Epidermal melanocyte (primary cell): ENCODE results near the gene C1orf74.

ENCODE experiments used
- DNase-seq: peaks from one replicate; pipeline ENCODE4 v3.0.0; 2011; ENCODE audit warnings: low spot score; ENCODE audit not compliant: insufficient read length

The C1orf74 gene

GRCh38 chr1:209747580-209748262 is 36.6 kb downstream of the C1orf74 start:
- DNase-seq = peak; percentile 68

DNA sequence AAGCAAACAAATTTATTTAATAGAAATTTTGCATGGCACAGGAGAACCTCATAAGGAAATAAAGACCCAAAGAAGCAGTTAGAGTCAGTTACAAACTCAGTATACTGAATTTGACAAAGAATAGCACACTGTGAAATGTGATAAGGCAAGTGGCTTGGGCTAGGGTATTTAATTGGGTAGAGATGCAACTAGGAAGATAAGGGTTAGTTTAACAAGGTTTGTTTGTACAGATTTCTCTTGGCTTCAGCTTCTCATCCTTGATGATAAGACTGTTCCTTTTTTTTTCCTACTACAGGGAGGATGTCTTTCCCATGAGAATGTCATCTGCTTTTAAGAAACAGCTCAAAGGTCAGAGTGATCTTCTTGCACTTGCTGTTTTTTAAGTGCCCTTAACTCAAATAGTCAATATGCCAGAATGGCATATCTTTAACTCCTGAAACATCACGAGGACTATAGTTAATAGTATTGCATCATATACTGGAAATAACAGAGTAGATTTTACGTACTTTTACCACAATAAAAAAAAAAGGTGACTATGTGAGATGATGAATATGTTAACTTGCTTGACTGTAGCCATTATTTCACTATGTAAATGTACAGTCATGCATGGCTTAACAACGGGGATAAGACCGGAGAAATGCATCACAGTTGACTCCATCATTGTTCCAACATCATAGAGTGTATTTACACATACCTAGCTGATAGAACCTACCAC is 37.8 kb downstream of the C1orf74 start:
- no peak for DNase-seq

GRCh38 chr1:209743145-209743482 is 41.2 kb downstream of the C1orf74 start:
- DNase-seq = no peak

GRCh38 chr1:209742409-209743144 is 41.8 kb downstream of the C1orf74 start:
- DNase-seq = no peak

GRCh38 chr1:209741889-209742288 is 42.5 kb downstream of the C1orf74 start:
- DNase-seq = no peak

DNA sequence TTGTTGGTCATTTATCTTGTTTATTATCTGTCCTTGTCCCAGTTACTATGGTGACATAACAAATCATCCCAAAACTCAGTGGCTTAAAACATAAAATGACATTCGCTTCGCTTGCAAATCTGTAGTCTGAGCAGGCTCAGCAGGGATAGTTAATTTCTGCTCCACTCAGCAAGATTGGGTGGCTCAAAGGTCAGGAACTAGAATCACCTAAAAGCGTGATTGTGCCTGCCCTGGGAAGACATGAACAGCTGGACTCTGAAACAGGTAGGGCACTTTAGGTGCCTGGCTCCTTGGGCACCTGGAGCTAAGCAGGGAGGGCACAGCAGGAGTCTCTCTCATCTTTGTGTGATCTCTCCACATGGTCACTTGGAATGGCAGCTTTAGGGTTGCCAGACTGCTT is 43.2 kb downstream of the C1orf74 start:
- DNase-seq = no peak

DNA sequence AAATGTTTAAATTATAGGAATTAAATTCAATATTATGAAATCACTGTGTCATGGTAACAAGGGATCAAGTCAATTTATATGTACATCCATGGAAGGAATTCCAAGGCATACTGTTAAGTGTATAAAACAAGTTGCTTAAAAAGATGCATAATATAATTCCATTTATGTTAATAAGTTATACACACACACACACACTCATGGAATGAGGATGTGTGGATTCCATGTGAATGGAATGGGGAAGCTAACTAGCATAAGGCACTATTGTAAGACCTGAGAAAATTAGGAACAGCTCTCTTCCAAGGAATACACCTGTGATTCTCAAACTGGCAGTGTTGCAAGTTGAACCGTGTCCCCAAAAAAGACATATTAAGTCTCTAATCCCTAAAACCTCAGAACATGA is 46.1 kb downstream of the C1orf74 start:
- DNase-seq = no peak

DNA sequence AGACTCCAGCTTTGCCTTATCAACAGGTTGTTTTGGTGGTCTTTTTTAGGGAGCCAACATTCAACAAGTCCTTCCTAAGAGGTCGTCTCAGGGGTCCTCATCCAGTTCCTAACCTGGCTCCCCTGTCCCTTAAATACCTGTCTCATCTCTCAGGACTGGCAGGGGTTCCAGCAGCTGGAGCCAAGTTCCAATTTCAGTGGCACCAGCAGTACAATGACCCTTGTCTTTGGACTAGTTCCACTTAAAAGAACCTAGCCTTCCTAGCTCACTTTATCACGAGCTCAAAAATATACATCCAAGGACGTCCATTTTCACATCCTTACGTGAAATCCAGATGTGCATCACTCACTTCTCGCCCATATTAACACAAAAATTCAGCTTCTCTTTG is 47.2 kb downstream of the C1orf74 start:
- DNase-seq = no peak

- no peak for DNase-seq
Observed at GRCh38 chr1:209736490-209737117, 47.8 kb downstream of the C1orf74 start.

DNA sequence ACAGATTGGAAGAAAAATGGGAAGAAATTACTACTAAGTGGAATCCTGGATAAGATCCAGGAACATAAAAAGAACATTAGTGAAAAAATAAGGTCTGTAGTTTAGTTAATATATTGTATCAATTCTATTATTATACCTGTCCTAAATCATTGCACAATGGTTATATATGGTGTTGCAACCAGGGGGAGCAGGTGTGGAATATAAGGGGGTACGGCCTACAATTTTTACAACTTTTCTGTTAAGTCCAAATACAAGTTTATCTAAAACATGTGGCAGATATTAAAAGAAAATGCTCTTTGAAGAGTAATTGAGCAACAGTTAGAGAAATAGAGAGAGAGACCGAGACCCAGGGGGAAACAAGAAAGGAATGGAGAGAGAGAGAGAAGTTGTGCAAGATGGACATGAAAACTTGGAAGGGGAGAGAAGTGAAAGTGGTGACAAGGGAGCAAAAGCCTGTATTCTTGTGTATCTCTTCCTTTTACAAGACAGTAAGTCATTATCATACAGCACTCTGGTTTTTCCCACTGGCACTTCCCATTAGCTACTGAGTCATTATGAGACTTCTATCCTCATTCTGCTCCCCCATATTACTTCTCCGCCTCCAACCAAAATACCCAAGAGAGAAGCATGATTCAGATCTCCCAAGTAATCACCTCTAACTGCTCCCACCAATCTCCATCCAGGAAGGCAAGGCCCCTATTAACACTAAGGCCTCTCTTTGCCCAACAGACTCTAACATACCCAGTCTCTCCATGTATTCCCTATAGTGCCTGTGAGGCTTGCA is 50.8 kb downstream of the C1orf74 start:
- DNase-seq = no peak

GRCh38 chr1:209732725-209733124 is 51.6 kb downstream of the C1orf74 start:
- DNase-seq = no peak

DNA sequence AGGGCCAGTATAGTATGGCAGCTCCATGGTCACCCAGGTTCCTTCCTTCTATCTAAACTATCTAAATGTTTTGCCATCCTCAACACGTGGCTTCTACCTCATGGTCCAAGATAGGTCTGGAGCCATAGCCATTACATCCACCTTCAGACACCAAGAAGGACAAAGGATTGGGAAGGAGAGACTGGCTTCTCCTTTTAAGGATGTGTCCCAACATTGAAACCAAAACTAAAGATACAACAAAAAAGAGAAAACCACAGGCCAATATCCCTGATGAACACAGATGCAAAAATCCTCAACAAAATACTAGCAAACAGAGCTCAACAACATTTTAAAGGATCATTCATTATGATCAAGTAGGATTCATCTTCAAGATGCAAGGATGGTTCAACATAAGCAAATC is 54.9 kb downstream of the C1orf74 start:
- no peak for DNase-seq
